HepG2 (cell line): Measurements from ENCODE around the gene APC2. TPM values are rescaled to one million over a fixed set of nuclear protein-coding genes. Genes with fewer than 3 reads are reported as not detected.

Experiments used
- ADNP ChIP-seq: sonication (generic); formaldehyde crosslinking; IDR thresholded peaks from 2 replicates; pipeline ENCODE4 v1.4.0; 2020; ENCODE audit warnings: missing genetic modification reagents
- HOXD1 ChIP-seq: sonication (generic); formaldehyde crosslinking; IDR thresholded peaks from 2 replicates; pipeline ENCODE4 v1.5.0; 2020; ENCODE audit warnings: missing genetic modification reagents
- MYC ChIP-seq: sonication (generic); formaldehyde crosslinking; IDR thresholded peaks from 2 replicates; pipeline ENCODE4 v1.9.0; 2021; ENCODE audit warnings: missing genetic modification reagents, borderline replicate concordance
- PLRG1 ChIP-seq: fragments of 450-650 bp; conservative IDR thresholded peaks from 2 replicates; pipeline ENCODE4 v1.6.1; 2016
- PLSCR1 ChIP-seq: sonication (generic); formaldehyde crosslinking; IDR thresholded peaks from 2 replicates; pipeline ENCODE4 v1.5.0; 2020; ENCODE audit warnings: missing genetic modification reagents, mild to moderate bottlenecking, borderline replicate concordance
- PRDM10 ChIP-seq: sonication (generic); formaldehyde crosslinking; IDR thresholded peaks from 2 replicates; pipeline ENCODE4 v1.4.0; 2020; ENCODE audit warnings: low read depth, missing genetic modification reagents
- PREB ChIP-seq: sonication (generic); formaldehyde crosslinking; IDR thresholded peaks from 2 replicates; pipeline ENCODE4 v1.4.0; 2020; ENCODE audit warnings: missing genetic modification reagents
- RCOR2 ChIP-seq: IDR thresholded peaks from 2 replicates; pipeline ENCODE4 v1.6.1; 2016; ENCODE audit warnings: missing biosample characterization, missing genetic modification reagents
- ZBTB2 ChIP-seq: sonication (generic); formaldehyde crosslinking; IDR thresholded peaks from 2 replicates; pipeline ENCODE4 v1.8.0; 2022; ENCODE audit warnings: low read depth, missing genetic modification reagents
- ZFX ChIP-seq: sonication (generic); formaldehyde crosslinking; IDR thresholded peaks from 2 replicates; pipeline ENCODE4 v1.4.0; 2020; ENCODE audit warnings: mild to moderate bottlenecking, low read depth, missing genetic modification reagents, moderate library complexity
- ZNF142 ChIP-seq: sonication (generic); formaldehyde crosslinking; IDR thresholded peaks from 2 replicates; pipeline ENCODE4 v1.4.0; 2020; ENCODE audit warnings: missing genetic modification reagents
- ZNF24 ChIP-seq: fragments of 450-650 bp; IDR thresholded peaks from 2 replicates; pipeline ENCODE4 v1.6.1; 2017; ENCODE audit warnings: antibody characterized with exemption, mild to moderate bottlenecking
- ZNF296 ChIP-seq: sonication (generic); formaldehyde crosslinking; conservative IDR thresholded peaks from 2 replicates; pipeline ENCODE4 v1.5.0; 2020; ENCODE audit warnings: mild to moderate bottlenecking, missing genetic modification reagents
- ZNF567 ChIP-seq: sonication (generic); formaldehyde crosslinking; IDR thresholded peaks from 2 replicates; pipeline ENCODE4 v1.8.1; 2023; ENCODE audit warnings: mild to moderate bottlenecking, missing genetic modification reagents, borderline replicate concordance
- ZNF792 ChIP-seq: IDR thresholded peaks from 2 replicates; pipeline ENCODE4 v1.6.1; 2016
- ZNF841 ChIP-seq: sonication (generic); formaldehyde crosslinking; IDR thresholded peaks from 2 replicates; pipeline ENCODE4 v1.8.1; 2023; ENCODE audit warnings: missing genetic modification reagents, borderline replicate concordance
- polyA plus RNA-seq, 8 experiments: library from polyadenylated mRNA; depleted of rRNA in 3 of 8; stranded (reverse) in 7 of 8; unstranded in 1 of 8; fragments of >200 nt; fragmentation: Illumina TruSeq in 4 of 8; extraction: Trizol in 4 of 8; gene quantifications; 2 replicates each; pipeline versions ENCODE4 v1.2.1 to v1.2.3, GENCODE V29; 2011 to 2016; ENCODE audit warnings: low read depth in 4 of 8, missing spikeins in 1 of 8, mixed read lengths in 1 of 8; ENCODE audit not compliant: insufficient read depth in 1 of 8
- total RNA-seq, 5 experiments: library from RNA; depleted of rRNA; stranded (reverse); fragments of >200 nt; fragmentation: Illumina TruSeq; extraction: Trizol; gene quantifications; 2 replicates each; pipeline ENCODE4 v1.2.3, GENCODE V29; 2016; ENCODE audit warnings: low read depth in 1 of 5

APC2 gene
- total and polyA plus RNA-seq, 2 of the 13 experiments (the other 11 are each of a cell fraction or from before 2014, with no cell fraction given), result 0.08 to 0.22 TPM

- TF ChIP-seq PLRG1, result no peak
- TF ChIP-seq HOXD1 (CRISPR knock-in tag), result 0 out of 2 replicates have a peak, but pooled peaks have one; percentile 13
- TF ChIP-seq ADNP (CRISPR knock-in tag), result peak; percentile 98
- no peak for TF ChIP-seq ZNF841 (CRISPR knock-in tag)
- no peak for TF ChIP-seq ZBTB2 (CRISPR knock-in tag)
- peak; percentile 76 for TF ChIP-seq ZFX (CRISPR knock-in tag)
- TF ChIP-seq ZNF142 (CRISPR knock-in tag), result peak; percentile 49
- TF ChIP-seq PREB (CRISPR knock-in tag), result no peak
- no peak for TF ChIP-seq PLSCR1 (CRISPR knock-in tag)
- TF ChIP-seq ZNF792, result peak; percentile 37; the same call in 1 of the 2 replicates
- TF ChIP-seq ZNF296 (CRISPR knock-in tag), result peak; percentile 90
- TF ChIP-seq PRDM10, result peak; percentile 60; the same call in 1 of the 2 replicates
- TF ChIP-seq MYC (CRISPR knock-in tag), result peak; percentile 88
- TF ChIP-seq ZNF24, result no peak
- peak; percentile 97 for TF ChIP-seq RCOR2 (CRISPR knock-in tag)
- no peak for TF ChIP-seq ZNF567
Measured at GRCh38 chr19:1400281-1401137, 49.4 kb upstream of the APC2 start (continued).
